ENCODE data around the gene PRR16. TPM values are rescaled to one million over a fixed set of nuclear protein-coding genes. Genes with fewer than 3 reads are reported as not detected.
A peak's percentile ranks its signal among the peaks of the same experiment; 100 is the strongest.
"Not testable (repeated sequence)": the region's sequence is repeated elsewhere in the genome, so short reads cannot be mapped to it uniquely, and the experiment has no call there.

Gene PRR16
- total and polyA plus RNA-seq, 2 experiments from 2014 or later, result 15.3 to 16.1 TPM

- Histone ChIP-seq H4K20me1 (ENCODE audit: insufficient read depth, poor library complexity, severe bottlenecking) (no peaks in the 10 kb centered on the region), H3K27ac (no peak overlapping the region), H3K27me3 (peaks cover 5% of the 10 kb centered on the region), H2AFZ (no peak overlapping the region), H3K79me2 (no peaks in the 10 kb centered on the region), H3K4me2 (no peak overlapping the region), H3K4me1 (ENCODE audit: insufficient read depth) (no peaks in the 10 kb centered on the region), H3K36me3 (replicated peaks; ENCODE audit: insufficient read depth, low read depth) (no peaks in the 10 kb centered on the region), H3K4me3 (no peak overlapping the region), H3K9me2 (replicated peaks; ENCODE audit: insufficient read depth) (no peaks in the 10 kb centered on the region), H3K9me3 (ENCODE audit: low read depth) (no peaks in the 10 kb centered on the region)
- no peak for TF ChIP-seq EZH2phosphoT487 (IDR thresholded peaks at IDR 0.05; ENCODE audit: low read depth, severe bottlenecking, unreplicated experiment)
- TF ChIP-seq CTCF (IDR thresholded peaks at IDR 0.05; ENCODE audit: poor library complexity), result no peak
- no peak for TF ChIP-seq EZH2 (IDR thresholded peaks at IDR 0.05; ENCODE audit: borderline replicate concordance)
- 59% methylated on average over 4 of the region's 4 CpGs for WGBS (ENCODE audit: low lambda C conversion rate, missing lambda C conversion rate)
- no peak for DNase-seq (ENCODE audit: low spot score)
Measured at GRCh38 chr5:120697147-120697546, 233.0 kb downstream of the PRR16 start.

- H3K36me3 ChIP-seq (replicated peaks; ENCODE audit: insufficient read depth, low read depth); H3K79me2 ChIP-seq; H3K4me2 ChIP-seq; DNase-seq (ENCODE audit: low spot score); H3K27ac ChIP-seq; H3K4me1 ChIP-seq (ENCODE audit: insufficient read depth); H2AFZ ChIP-seq; H3K4me3 ChIP-seq; H3K9me2 ChIP-seq (replicated peaks; ENCODE audit: insufficient read depth); H3K9me3 ChIP-seq (ENCODE audit: low read depth); H4K20me1 ChIP-seq (ENCODE audit: insufficient read depth, poor library complexity, severe bottlenecking): not testable (repeated sequence)
- 70% methylated on average over 12 of the region's 13 CpGs for WGBS (ENCODE audit: low lambda C conversion rate, missing lambda C conversion rate)
- H3K27me3 ChIP-seq, result peaks cover 11% of the 10 kb centered on the region
Measured at GRCh38 chr5:120697670-120698327, 233.7 kb downstream of the PRR16 start.

GRCh38 chr5:120700653-120701052 lies 236.6 kb downstream of the PRR16 start:
- not testable (repeated sequence) for H3K9me2 ChIP-seq (replicated peaks; ENCODE audit: insufficient read depth); H3K4me3 ChIP-seq; H2AFZ ChIP-seq; H3K4me1 ChIP-seq (ENCODE audit: insufficient read depth); H4K20me1 ChIP-seq (ENCODE audit: insufficient read depth, poor library complexity, severe bottlenecking); H3K36me3 ChIP-seq (replicated peaks; ENCODE audit: insufficient read depth, low read depth); H3K27ac ChIP-seq; H3K4me2 ChIP-seq; H3K9me3 ChIP-seq (ENCODE audit: low read depth); DNase-seq (ENCODE audit: low spot score); H3K79me2 ChIP-seq
- peaks cover 25% of the 10 kb centered on the region for H3K27me3 ChIP-seq
- 64% methylated on average over 12 of the region's 12 CpGs for WGBS (ENCODE audit: low lambda C conversion rate, missing lambda C conversion rate)

GRCh38 chr5:120702817-120703538 lies 238.9 kb downstream of the PRR16 start:
- Histone ChIP-seq H3K4me2 (peak overlapping the region; percentile 60), H3K27me3 (peaks cover 25% of the 10 kb centered on the region), H2AFZ (peak overlapping the region; percentile 28)
- not testable (repeated sequence) for H3K9me2 ChIP-seq (replicated peaks; ENCODE audit: insufficient read depth); H3K27ac ChIP-seq; H3K79me2 ChIP-seq; H3K9me3 ChIP-seq (ENCODE audit: low read depth); H3K4me1 ChIP-seq (ENCODE audit: insufficient read depth); H3K36me3 ChIP-seq (replicated peaks; ENCODE audit: insufficient read depth, low read depth); H3K4me3 ChIP-seq; H4K20me1 ChIP-seq (ENCODE audit: insufficient read depth, poor library complexity, severe bottlenecking); DNase-seq (ENCODE audit: low spot score)
- 35% methylated on average over 15 of the region's 16 CpGs for WGBS (ENCODE audit: low lambda C conversion rate, missing lambda C conversion rate)

- Histone ChIP-seq H3K36me3 (replicated peaks; ENCODE audit: insufficient read depth, low read depth) (no peaks in the 10 kb centered on the region), H3K4me2 (no peak overlapping the region)
- no peak for TF ChIP-seq CTCF (IDR thresholded peaks at IDR 0.05; ENCODE audit: poor library complexity)
- no peak for TF ChIP-seq EZH2 (IDR thresholded peaks at IDR 0.05; ENCODE audit: borderline replicate concordance)
- no peak for TF ChIP-seq EZH2phosphoT487 (IDR thresholded peaks at IDR 0.05; ENCODE audit: low read depth, severe bottlenecking, unreplicated experiment)
Measured at GRCh38 chr5:120703918-120704587, 240.0 kb downstream of the PRR16 start.

More at GRCh38 chr5:120703918-120704587, 240.0 kb downstream of the PRR16 start:
- Histone ChIP-seq H3K27me3 (peaks cover 25% of the 10 kb centered on the region), H2AFZ (no peak overlapping the region), H3K9me3 (ENCODE audit: low read depth) (no peaks in the 10 kb centered on the region), H4K20me1 (ENCODE audit: insufficient read depth, poor library complexity, severe bottlenecking) (no peaks in the 10 kb centered on the region), H3K4me3 (no peak overlapping the region), H3K79me2 (no peaks in the 10 kb centered on the region), H3K4me1 (ENCODE audit: insufficient read depth) (no peaks in the 10 kb centered on the region), H3K27ac (no peak overlapping the region), H3K9me2 (replicated peaks; ENCODE audit: insufficient read depth) (no peaks in the 10 kb centered on the region)
- DNase-seq (ENCODE audit: low spot score), result no peak
- WGBS (ENCODE audit: low lambda C conversion rate, missing lambda C conversion rate), result 56% methylated on average over 1 of the region's 1 CpG
